T-helper 17 cell (primary cell): ENCODE data around the gene CHD6. TPM values are rescaled to one million over a fixed set of nuclear protein-coding genes. Genes with fewer than 3 reads are reported as not detected.

Experiments used
- ATAC-seq: fragments of 150-1000 bp; cut with Tn5 transposase; 2 replicates; pipeline ENCODE4 v1.10.0; 2021; ENCODE audit warnings: mild to moderate bottlenecking, moderate library complexity
- DNase-seq, 3 donors: peaks; one replicate each; pipeline versions ENCODE4 v3.0.0 to v3.0.0-alpha.2; 2020 to 2021
- H3K9me3 ChIP-seq: one replicate; pipeline ENCODE4 v1.7.0; 2013; ENCODE audit warnings: low read length, mild to moderate bottlenecking; ENCODE audit not compliant: control insufficient read depth, poor library complexity, severe bottlenecking
- H3K27ac Mint-ChIP-seq: one replicate; pipeline ENCODE4 v1.8.0; 2022; ENCODE audit warnings: mild to moderate bottlenecking, moderate library complexity, mixed read lengths
- H3K27me3 Mint-ChIP-seq: one replicate; pipeline ENCODE4 v1.8.0; 2022; ENCODE audit warnings: mixed read lengths
- H3K36me3 Mint-ChIP-seq: one replicate; pipeline ENCODE4 v1.8.0; 2022; ENCODE audit warnings: low read depth, mixed read lengths
- H3K4me1 Mint-ChIP-seq: one replicate; pipeline ENCODE4 v1.8.0; 2022; ENCODE audit warnings: mild to moderate bottlenecking, mixed read lengths
- H3K4me3 Mint-ChIP-seq: one replicate; pipeline ENCODE4 v1.8.0; 2022; ENCODE audit warnings: mild to moderate bottlenecking, moderate library complexity, mixed read lengths
- total RNA-seq, 4 donors: library from RNA in 2 of 4; stranded (reverse) in 2 of 4; gene quantifications; one replicate each; pipeline ENCODE4 v1.2.3 and lab custom pipeline; 2022 to 2026

CHD6 gene
- total RNA-seq, 2 donors from 2014 or later, result 83.3 to 87.0 TPM

GRCh38 chr20:41444821-41445220 is 173.4 kb downstream of the CHD6 start:
- Mint-ChIP-seq H3K27me3 (no peaks in the 10 kb centered on the region), H3K27ac (no peak overlapping the region), H3K4me1 (peaks cover 10% of the 10 kb centered on the region), H3K4me3 (no peak overlapping the region), H3K36me3 (peaks cover 6% of the 10 kb centered on the region)
- no peaks in the 10 kb centered on the region for H3K9me3 ChIP-seq
- no peak for ATAC-seq
- no peak for DNase-seq

GRCh38 chr20:41443691-41444090 is 174.5 kb downstream of the CHD6 start:
- Mint-ChIP-seq H3K27ac (peak overlapping the region; percentile 30), H3K4me3 (no peak overlapping the region), H3K27me3 (no peaks in the 10 kb centered on the region), H3K4me1 (peaks cover 10% of the 10 kb centered on the region), H3K36me3 (peaks cover 6% of the 10 kb centered on the region)
- DNase-seq (no peak), ATAC-seq (no peak)
- no peaks in the 10 kb centered on the region for H3K9me3 ChIP-seq

DNA sequence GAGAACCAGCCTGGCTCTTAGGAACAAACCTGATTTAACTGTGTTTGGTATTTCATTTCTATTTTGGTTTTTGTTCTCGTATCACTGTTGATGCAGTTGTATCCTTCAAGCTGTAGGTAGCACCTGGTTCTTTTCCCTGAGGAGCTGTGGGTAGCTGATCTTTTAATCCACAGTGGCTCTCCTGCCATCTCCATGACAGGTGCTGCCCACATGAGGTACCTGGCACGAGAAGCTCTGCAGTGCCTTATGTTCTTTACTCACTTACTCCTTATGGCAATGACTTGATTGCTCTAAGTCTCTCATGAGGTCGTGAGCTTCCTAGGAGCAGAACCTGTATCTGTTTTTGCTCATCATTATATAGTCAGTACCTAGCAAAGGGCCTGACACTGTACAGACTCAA is 177.3 kb downstream of the CHD6 start:
- H3K4me3 Mint-ChIP-seq, result no peak overlapping the region
- no peak for DNase-seq
- H3K27ac Mint-ChIP-seq, result peak overlapping the region; percentile 66
- ATAC-seq, result no peak
- H3K4me1 Mint-ChIP-seq, result peaks cover 22% of the 10 kb centered on the region
- H3K9me3 ChIP-seq, result no peaks in the 10 kb centered on the region
- H3K27me3 Mint-ChIP-seq, result no peaks in the 10 kb centered on the region
- H3K36me3 Mint-ChIP-seq, result peaks cover 6% of the 10 kb centered on the region

- ATAC-seq, result no peak
- peaks cover 9% of the 10 kb centered on the region for H3K36me3 Mint-ChIP-seq
- H3K27ac Mint-ChIP-seq, result peak overlapping the region; percentile 78
- H3K4me1 Mint-ChIP-seq, result peaks cover 28% of the 10 kb centered on the region
- H3K27me3 Mint-ChIP-seq, result no peaks in the 10 kb centered on the region
- no peaks in the 10 kb centered on the region for H3K9me3 ChIP-seq
- no peak for DNase-seq
- no peak overlapping the region for H3K4me3 Mint-ChIP-seq
Observed at GRCh38 chr20:41437836-41438235, 180.3 kb downstream of the CHD6 start.

GRCh38 chr20:41436679-41437078 is 181.5 kb downstream of the CHD6 start:
- Mint-ChIP-seq H3K36me3 (peaks cover 7% of the 10 kb centered on the region), H3K4me1 (peaks cover 34% of the 10 kb centered on the region), H3K4me3 (peak overlapping the region; percentile 78), H3K27ac (peak overlapping the region; percentile 78), H3K27me3 (no peaks in the 10 kb centered on the region)
- DNase-seq (no peak), ATAC-seq (peak; percentile 79)
- no peaks in the 10 kb centered on the region for H3K9me3 ChIP-seq

- H3K27ac Mint-ChIP-seq, result peak overlapping the region; percentile 39
- DNase-seq (no peak), ATAC-seq (no peak)
- H3K27me3 Mint-ChIP-seq, result no peaks in the 10 kb centered on the region
- peaks cover 47% of the 10 kb centered on the region for H3K4me1 Mint-ChIP-seq
- peaks cover 12% of the 10 kb centered on the region for H3K36me3 Mint-ChIP-seq
- no peak overlapping the region for H3K4me3 Mint-ChIP-seq
- no peaks in the 10 kb centered on the region for H3K9me3 ChIP-seq
Observed at GRCh38 chr20:41433203-41433602, 185.0 kb downstream of the CHD6 start.

- no peak overlapping the region for H3K4me3 Mint-ChIP-seq
- H3K27ac Mint-ChIP-seq, result peak overlapping the region; percentile 39
- ATAC-seq (no peak), DNase-seq (no peak)
- peaks cover 51% of the 10 kb centered on the region for H3K4me1 Mint-ChIP-seq
- no peaks in the 10 kb centered on the region for H3K9me3 ChIP-seq
- H3K27me3 Mint-ChIP-seq, result no peaks in the 10 kb centered on the region
- H3K36me3 Mint-ChIP-seq, result peaks cover 12% of the 10 kb centered on the region
Observed at GRCh38 chr20:41432746-41433145, 185.4 kb downstream of the CHD6 start.

DNA sequence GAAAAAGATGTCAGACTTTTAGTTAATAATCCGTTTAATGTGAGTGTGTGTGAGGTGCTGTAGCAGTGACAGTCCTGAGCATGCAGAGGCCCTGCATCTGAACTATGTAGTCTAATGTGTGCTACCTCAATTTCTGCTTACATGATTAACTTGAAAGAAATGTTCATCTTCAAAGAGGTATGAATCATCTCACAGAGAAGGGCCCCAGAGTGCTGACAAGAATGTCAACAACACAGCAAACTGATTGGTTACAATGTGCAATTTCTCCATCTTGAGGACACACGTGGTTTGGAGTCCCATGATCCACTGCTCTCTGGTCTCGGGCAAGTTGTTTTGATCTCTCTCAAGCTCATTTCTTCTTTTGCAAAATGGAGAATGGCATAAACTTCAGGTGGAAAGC is 189.9 kb downstream of the CHD6 start:
- ATAC-seq (peak; percentile 91), DNase-seq (no peak)
- no peaks in the 10 kb centered on the region for H3K9me3 ChIP-seq
- Mint-ChIP-seq H3K27me3 (no peaks in the 10 kb centered on the region), H3K4me1 (peaks cover 35% of the 10 kb centered on the region), H3K27ac (peak overlapping the region; percentile 39), H3K36me3 (peaks cover 17% of the 10 kb centered on the region), H3K4me3 (peak overlapping the region; percentile 19)

DNA sequence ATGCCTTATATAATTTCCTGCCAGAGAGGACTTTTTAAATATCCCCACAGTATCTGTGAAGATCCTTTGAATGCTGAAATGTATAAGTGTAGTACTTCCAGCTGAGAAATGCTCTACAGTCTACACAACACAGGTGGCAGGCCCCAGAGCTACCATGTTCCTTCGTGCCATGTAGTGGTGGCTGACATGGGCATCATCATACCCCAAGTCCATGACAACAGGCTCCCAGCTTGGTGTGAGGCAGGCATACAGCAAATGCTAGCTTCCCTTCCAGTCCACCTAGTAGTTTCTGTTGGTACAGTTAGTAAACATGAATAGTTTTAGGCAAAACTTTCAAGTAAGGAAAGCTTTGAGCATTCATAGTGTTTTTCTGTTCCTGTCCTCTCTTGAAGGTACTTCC is 190.3 kb downstream of the CHD6 start:
- H3K27me3 Mint-ChIP-seq, result no peaks in the 10 kb centered on the region
- H3K4me1 Mint-ChIP-seq, result peaks cover 31% of the 10 kb centered on the region
- no peak for ATAC-seq
- no peak overlapping the region for H3K4me3 Mint-ChIP-seq
- peak overlapping the region; percentile 39 for H3K27ac Mint-ChIP-seq
- DNase-seq, result no peak
- peaks cover 16% of the 10 kb centered on the region for H3K36me3 Mint-ChIP-seq
- no peaks in the 10 kb centered on the region for H3K9me3 ChIP-seq

DNA sequence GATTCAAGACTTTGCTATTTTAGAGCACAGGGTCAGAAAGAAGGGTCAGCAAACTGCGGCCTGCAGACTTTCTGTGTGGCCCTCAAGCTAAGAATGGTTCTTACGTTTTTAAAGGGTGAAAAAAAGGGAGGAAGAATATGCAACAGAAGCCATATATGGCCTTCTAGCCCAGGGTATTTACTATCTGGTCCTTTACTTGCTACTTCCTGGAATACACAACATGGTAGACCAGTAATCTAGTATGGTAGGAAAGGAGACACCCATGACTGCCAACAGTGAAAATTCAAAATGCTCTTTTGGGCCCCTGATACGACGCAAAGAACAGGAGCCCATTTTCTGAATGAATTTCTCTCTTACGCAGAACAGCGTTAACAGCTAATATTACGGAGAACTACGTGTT is 191.2 kb downstream of the CHD6 start:
- ATAC-seq (no peak), DNase-seq (no peak)
- no peaks in the 10 kb centered on the region for H3K27me3 Mint-ChIP-seq
- H3K27ac Mint-ChIP-seq, result no peak overlapping the region
- H3K9me3 ChIP-seq, result no peaks in the 10 kb centered on the region
- H3K4me3 Mint-ChIP-seq, result no peak overlapping the region
- H3K36me3 Mint-ChIP-seq, result peaks cover 16% of the 10 kb centered on the region
- peaks cover 25% of the 10 kb centered on the region for H3K4me1 Mint-ChIP-seq

- H3K4me3 Mint-ChIP-seq, result no peak overlapping the region
- no peaks in the 10 kb centered on the region for H3K27me3 Mint-ChIP-seq
- DNase-seq (no peak), ATAC-seq (no peak)
- peaks cover 20% of the 10 kb centered on the region for H3K36me3 Mint-ChIP-seq
- peaks cover 25% of the 10 kb centered on the region for H3K4me1 Mint-ChIP-seq
- H3K27ac Mint-ChIP-seq, result no peak overlapping the region
- no peaks in the 10 kb centered on the region for H3K9me3 ChIP-seq
Observed at GRCh38 chr20:41426086-41426830, 191.9 kb downstream of the CHD6 start.

- H3K27ac Mint-ChIP-seq, result no peak overlapping the region
- no peak for DNase-seq
Observed at GRCh38 chr20:41425180-41425884, 192.8 kb downstream of the CHD6 start.

GRCh38 chr20:41424546-41424945 is 193.6 kb downstream of the CHD6 start:
- ATAC-seq (no peak), DNase-seq (no peak)
- peaks cover 18% of the 10 kb centered on the region for H3K36me3 Mint-ChIP-seq
- no peak overlapping the region for H3K27ac Mint-ChIP-seq
- no peaks in the 10 kb centered on the region for H3K27me3 Mint-ChIP-seq
- no peak overlapping the region for H3K4me3 Mint-ChIP-seq
- peaks cover 23% of the 10 kb centered on the region for H3K4me1 Mint-ChIP-seq
- H3K9me3 ChIP-seq, result no peaks in the 10 kb centered on the region

More at GRCh38 chr20:41425180-41425884, 192.8 kb downstream of the CHD6 start:
- ATAC-seq, result no peak
- no peaks in the 10 kb centered on the region for H3K9me3 ChIP-seq
- peaks cover 22% of the 10 kb centered on the region for H3K36me3 Mint-ChIP-seq
- no peaks in the 10 kb centered on the region for H3K27me3 Mint-ChIP-seq
- peaks cover 26% of the 10 kb centered on the region for H3K4me1 Mint-ChIP-seq
- no peak overlapping the region for H3K4me3 Mint-ChIP-seq

DNA sequence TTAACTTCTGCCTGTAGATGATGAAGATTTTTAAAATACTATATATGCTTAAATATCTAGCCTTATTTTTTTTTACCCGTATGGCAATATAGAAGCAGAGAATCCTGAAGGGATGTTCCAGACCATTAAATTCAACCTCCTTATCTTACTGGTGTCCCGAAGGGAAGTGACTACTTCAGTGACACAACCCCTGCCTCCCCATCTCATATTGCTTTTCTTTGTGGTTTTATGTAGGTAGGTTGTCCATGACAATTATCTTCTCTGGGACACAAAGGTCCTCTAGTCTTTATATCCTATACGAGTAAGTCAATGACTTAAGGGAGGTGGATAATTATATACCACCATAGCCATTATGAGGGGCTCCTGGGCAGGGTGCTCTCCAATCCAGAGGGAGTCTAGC is 194.2 kb downstream of the CHD6 start:
- no peak overlapping the region for H3K4me3 Mint-ChIP-seq
- no peak overlapping the region for H3K27ac Mint-ChIP-seq
- no peak for DNase-seq
- peaks cover 18% of the 10 kb centered on the region for H3K36me3 Mint-ChIP-seq
- H3K4me1 Mint-ChIP-seq, result peaks cover 19% of the 10 kb centered on the region
- no peak for ATAC-seq
- H3K9me3 ChIP-seq, result no peaks in the 10 kb centered on the region
- no peaks in the 10 kb centered on the region for H3K27me3 Mint-ChIP-seq
